ENCODE results near the gene ITGAE.
"Not testable (repeated sequence)": the region's sequence is repeated elsewhere in the genome, so short reads cannot be mapped to it uniquely, and the experiment has no call there.

Gene ITGAE

GRCh38 chr17:3845291-3845620, 44.3 kb upstream of the ITGAE start:
- H3K4me3 ChIP-seq (ENCODE audit: low read length): peak overlapping the region; percentile 99
- H2AFZ ChIP-seq (ENCODE audit: low read length): peak overlapping the region; percentile 100
- DNase-seq: peak; percentile 32

DNA sequence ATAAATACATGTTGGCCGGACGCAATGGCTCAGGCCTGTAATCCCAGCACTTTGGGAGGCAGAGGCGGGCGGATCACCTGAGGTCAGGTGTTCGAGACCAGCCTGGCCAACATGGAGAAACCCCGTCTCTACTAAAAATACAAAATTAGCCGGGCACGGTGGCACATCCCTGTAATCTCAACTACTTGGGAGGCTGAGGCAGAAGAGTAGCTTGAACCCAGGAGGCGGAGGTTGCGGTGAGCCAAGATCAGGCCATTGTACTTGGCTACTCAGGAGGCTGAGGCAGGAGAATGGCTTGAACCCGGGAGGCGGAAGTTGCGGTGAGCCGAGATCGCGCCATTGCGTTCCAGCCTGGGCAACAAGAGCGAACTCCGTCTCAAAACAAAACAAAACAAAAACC, 43.6 kb upstream of the ITGAE start:
- DNase-seq; H4K20me1 ChIP-seq (ENCODE audit: insufficient read depth, low read length); H3K4me3 ChIP-seq (ENCODE audit: low read length); H3F3A ChIP-seq (ENCODE audit: insufficient read depth, low read length); H2AFZ ChIP-seq (ENCODE audit: low read length); H3K9me3 ChIP-seq (replicated peaks; ENCODE audit: insufficient read depth, low read length); H3K9ac ChIP-seq (ENCODE audit: low read length); H3K27me3 ChIP-seq (replicated peaks; ENCODE audit: insufficient read depth, low read length); H3K4me1 ChIP-seq (ENCODE audit: low read length); H3K27ac ChIP-seq (ENCODE audit: low read length); H3K36me3 ChIP-seq (replicated peaks; ENCODE audit: insufficient read depth, low read length); H3K9me2 ChIP-seq (replicated peaks; ENCODE audit: insufficient read depth, low read length): not testable (repeated sequence)
- Histone ChIP-seq H3K4me2 (ENCODE audit: low read depth, low read length) (peak overlapping the region; percentile 90; the same call in 1 of the 2 replicates), H3K79me2 (ENCODE audit: low read length) (peaks cover 60% of the 10 kb centered on the region)

More at GRCh38 chr17:3845291-3845620, 44.3 kb upstream of the ITGAE start:
- H3K4me2 ChIP-seq (ENCODE audit: low read depth, low read length): peak overlapping the region; percentile 90
- H3K27ac ChIP-seq (ENCODE audit: low read length): peak overlapping the region; percentile 4; the same call in 1 of the 2 replicates
- H4K20me1 ChIP-seq (ENCODE audit: insufficient read depth, low read length): no peaks in the 10 kb centered on the region
- H3F3A ChIP-seq (ENCODE audit: insufficient read depth, low read length): no peaks in the 10 kb centered on the region
- TF ChIP-seq EZH2phosphoT487 (IDR thresholded peaks at IDR 0.05; ENCODE audit: low read length) (no peak), EZH2 (optimal IDR thresholded peaks at IDR 0.05; ENCODE audit: low read depth, low read length) (no peak)
- TF ChIP-seq, protein P1, sequence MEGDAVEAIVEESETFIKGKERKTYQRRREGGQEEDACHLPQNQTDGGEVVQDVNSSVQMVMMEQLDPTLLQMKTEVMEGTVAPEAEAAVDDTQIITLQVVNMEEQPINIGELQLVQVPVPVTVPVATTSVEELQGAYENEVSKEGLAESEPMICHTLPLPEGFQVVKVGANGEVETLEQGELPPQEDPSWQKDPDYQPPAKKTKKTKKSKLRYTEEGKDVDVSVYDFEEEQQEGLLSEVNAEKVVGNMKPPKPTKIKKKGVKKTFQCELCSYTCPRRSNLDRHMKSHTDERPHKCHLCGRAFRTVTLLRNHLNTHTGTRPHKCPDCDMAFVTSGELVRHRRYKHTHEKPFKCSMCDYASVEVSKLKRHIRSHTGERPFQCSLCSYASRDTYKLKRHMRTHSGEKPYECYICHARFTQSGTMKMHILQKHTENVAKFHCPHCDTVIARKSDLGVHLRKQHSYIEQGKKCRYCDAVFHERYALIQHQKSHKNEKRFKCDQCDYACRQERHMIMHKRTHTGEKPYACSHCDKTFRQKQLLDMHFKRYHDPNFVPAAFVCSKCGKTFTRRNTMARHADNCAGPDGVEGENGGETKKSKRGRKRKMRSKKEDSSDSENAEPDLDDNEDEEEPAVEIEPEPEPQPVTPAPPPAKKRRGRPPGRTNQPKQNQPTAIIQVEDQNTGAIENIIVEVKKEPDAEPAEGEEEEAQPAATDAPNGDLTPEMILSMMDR (IDR thresholded peaks at IDR 0.05; ENCODE audit: low read length): no peak
- no peaks in the 10 kb centered on the region for H3K9me3 ChIP-seq (replicated peaks; ENCODE audit: insufficient read depth, low read length)
- peak overlapping the region; percentile 98 for H3K9ac ChIP-seq (ENCODE audit: low read length)
- H3K9me2 ChIP-seq (replicated peaks; ENCODE audit: insufficient read depth, low read length): no peaks in the 10 kb centered on the region
- peaks cover 54% of the 10 kb centered on the region for H3K79me2 ChIP-seq (ENCODE audit: low read length)
- H3K27me3 ChIP-seq (replicated peaks; ENCODE audit: insufficient read depth, low read length): peaks cover 5% of the 10 kb centered on the region; the same call in 1 of the 2 replicates
- peaks cover 7% of the 10 kb centered on the region for H3K4me1 ChIP-seq (ENCODE audit: low read length)
- no peaks in the 10 kb centered on the region for H3K36me3 ChIP-seq (replicated peaks; ENCODE audit: insufficient read depth, low read length)

GRCh38 chr17:3843935-3844516, 43.0 kb upstream of the ITGAE start:
- Histone ChIP-seq H3K4me2 (ENCODE audit: low read depth, low read length) (no peak overlapping the region), H3F3A (ENCODE audit: insufficient read depth, low read length) (no peaks in the 10 kb centered on the region), H3K79me2 (ENCODE audit: low read length) (peaks cover 61% of the 10 kb centered on the region), H3K9ac (ENCODE audit: low read length) (no peak overlapping the region), H3K27me3 (replicated peaks; ENCODE audit: insufficient read depth, low read length) (no peaks in the 10 kb centered on the region), H4K20me1 (ENCODE audit: insufficient read depth, low read length) (no peaks in the 10 kb centered on the region), H3K27ac (ENCODE audit: low read length) (no peak overlapping the region), H3K9me3 (replicated peaks; ENCODE audit: insufficient read depth, low read length) (no peaks in the 10 kb centered on the region), H3K4me3 (ENCODE audit: low read length) (no peak overlapping the region), H3K9me2 (replicated peaks; ENCODE audit: insufficient read depth, low read length) (no peaks in the 10 kb centered on the region), H3K36me3 (replicated peaks; ENCODE audit: insufficient read depth, low read length) (no peaks in the 10 kb centered on the region; the same call in 1 of the 2 replicates), H3K4me1 (ENCODE audit: low read length) (peaks cover 7% of the 10 kb centered on the region), H2AFZ (ENCODE audit: low read length) (no peak overlapping the region)
- no peak for TF ChIP-seq EZH2phosphoT487 (IDR thresholded peaks at IDR 0.05; ENCODE audit: low read length)
- TF ChIP-seq, protein P1 (IDR thresholded peaks at IDR 0.05; ENCODE audit: low read length): peak; percentile 81
- DNase-seq: peak; percentile 59

DNA sequence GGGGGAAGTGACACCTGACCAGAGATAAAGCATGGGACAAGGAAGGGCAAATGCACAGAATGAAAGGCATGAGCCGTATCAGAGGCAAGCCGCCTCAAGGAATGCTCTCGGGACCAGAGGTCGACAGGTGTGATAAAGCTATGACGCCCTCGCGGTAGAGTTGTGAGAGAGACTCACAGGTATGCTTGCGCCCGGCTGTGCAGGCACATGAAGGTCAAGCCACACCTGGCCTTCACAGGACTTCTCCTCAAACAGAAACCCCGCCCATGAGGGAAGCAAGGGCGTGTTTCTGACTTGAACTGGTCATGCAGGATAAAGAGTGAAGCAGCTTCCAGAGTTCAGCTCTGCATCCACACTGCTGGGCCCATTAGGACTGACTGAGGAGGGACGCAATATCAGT, 37.2 kb upstream of the ITGAE start:
- no peaks in the 10 kb centered on the region for H4K20me1 ChIP-seq (ENCODE audit: insufficient read depth, low read length)
- no peak for DNase-seq

More for the DNA sequence above, 37.2 kb upstream of the ITGAE start:
- no peak overlapping the region for H3K27ac ChIP-seq (ENCODE audit: low read length)
- H3K9me2 ChIP-seq (replicated peaks; ENCODE audit: insufficient read depth, low read length): no peaks in the 10 kb centered on the region
- no peak overlapping the region for H3K9ac ChIP-seq (ENCODE audit: low read length)
- no peak for TF ChIP-seq EZH2phosphoT487 (IDR thresholded peaks at IDR 0.05; ENCODE audit: low read length)
- TF ChIP-seq, protein P1 (IDR thresholded peaks at IDR 0.05; ENCODE audit: low read length): no peak
- TF ChIP-seq EZH2 (optimal IDR thresholded peaks at IDR 0.05; ENCODE audit: low read depth, low read length): no peak
- no peaks in the 10 kb centered on the region for H3K9me3 ChIP-seq (replicated peaks; ENCODE audit: insufficient read depth, low read length)
- H3F3A ChIP-seq (ENCODE audit: insufficient read depth, low read length): no peaks in the 10 kb centered on the region
- H3K4me2 ChIP-seq (ENCODE audit: low read depth, low read length): no peak overlapping the region
- H2AFZ ChIP-seq (ENCODE audit: low read length): no peak overlapping the region
- peaks cover 2% of the 10 kb centered on the region; the same call in 1 of the 2 replicates for H3K36me3 ChIP-seq (replicated peaks; ENCODE audit: insufficient read depth, low read length)
- no peak overlapping the region for H3K4me3 ChIP-seq (ENCODE audit: low read length)
- H3K27me3 ChIP-seq (replicated peaks; ENCODE audit: insufficient read depth, low read length): no peaks in the 10 kb centered on the region
- peaks cover 62% of the 10 kb centered on the region for H3K79me2 ChIP-seq (ENCODE audit: low read length)
- no peaks in the 10 kb centered on the region for H3K4me1 ChIP-seq (ENCODE audit: low read length)
